Gastrocnemius medialis (tissue), 4 donors: ENCODE results near the gene MSMO1. TPM values are rescaled to one million over a fixed set of nuclear protein-coding genes. Genes with fewer than 3 reads are reported as not detected.

Source experiments
- ATAC-seq, 2 donors: fragments of 150-250 bp; one replicate each; pipeline ENCODE4 v1.9.1; 2016
- DNase-seq, 2 donors: peaks; one replicate each; pipeline ENCODE4 v3.0.0-alpha.2; 2019
- H3K27ac ChIP-seq, 4 donors: fragments of 200-600 bp; sonication (generic); 1 replicate in 1 of 4; 2 replicates in 3 of 4; pipeline ENCODE4 v1.5.1; 2016 to 2018; ENCODE audit warnings: mild to moderate bottlenecking in 2 of 4, moderate library complexity in 1 of 4
- H3K27me3 ChIP-seq, 3 donors: fragments of 200-600 bp; sonication (generic) in 2 of 3; 1 replicate in 1 of 3; 2 replicates in 2 of 3; pipeline versions ENCODE4 v1.5.1 to v1.6.0; 2016 to 2019; ENCODE audit warnings: mild to moderate bottlenecking in 1 of 3, moderate library complexity in 1 of 3
- H3K36me3 ChIP-seq, 2 donors: fragments of 200-600 bp; sonication (generic) in 1 of 2; one replicate each; pipeline ENCODE4 v1.5.1; 2017 to 2018
- H3K4me1 ChIP-seq, 2 donors: fragments of 200-600 bp; sonication (generic) in 1 of 2; one replicate each; pipeline ENCODE4 v1.5.1; 2016 to 2017; ENCODE audit warnings: mild to moderate bottlenecking in 2 of 2
- H3K4me3 ChIP-seq, 4 donors: fragments of 200-600 bp; sonication (generic) in 3 of 4; 1 replicate in 1 of 4; 2 replicates in 3 of 4; pipeline ENCODE4 v1.5.1; 2016 to 2019; ENCODE audit warnings: mild to moderate bottlenecking in 2 of 4
- H3K9me3 ChIP-seq, 3 donors: fragments of 200-600 bp; sonication (generic) in 2 of 3; 1 replicate in 1 of 3; 2 replicates in 2 of 3; pipeline ENCODE4 v1.5.1; 2016 to 2019
- POLR2A ChIP-seq, 2 donors: fragments of 450-650 bp; IDR thresholded peaks; one replicate each; pipeline ENCODE4 v1.6.1; 2017; ENCODE audit warnings: antibody characterized with exemption in 2 of 2, mild to moderate bottlenecking in 2 of 2, moderate library complexity in 2 of 2
- in situ Hi-C, 4 donors: fragments of 200-750 bp; cut with MboI; loops; one replicate each; pipeline versions ENCODE4 v1.15.0 to v1.8.0; 2017; ENCODE audit warnings: low sequenced_read_pairs in 4 of 4
- intact Hi-C: fragments of 100-400 bp; cut with DNase I; formaldehyde crosslinking; loops from one replicate; pipeline ENCODE4 v1.15.1; 2023; ENCODE audit warnings: low total_unique reads
- total RNA-seq, 4 donors: library from RNA; depleted of rRNA; stranded (reverse); fragments of >200 nt; gene quantifications; one replicate each; pipeline versions ENCODE4 v1.1.0 to v1.2.3, GENCODE V29; 2016
- TF ChIP-seq, protein P1 (sequence below), 5 experiments: fragments of 450-650 bp in 3 of 5; fragments of 200-600 bp in 2 of 5; sonication (generic) in 2 of 5; IDR thresholded peaks in 4 of 5; conservative IDR thresholded peaks in 1 of 5; 1 replicate in 4 of 5; 2 replicates in 1 of 5; pipeline ENCODE4 v1.5.1; 2016 to 2019; ENCODE audit warnings: antibody characterized with exemption in 5 of 5, mild to moderate bottlenecking in 3 of 5, moderate library complexity in 3 of 5

MSMO1 gene
- total RNA-seq, 4 donors from 2014 or later, result 3.9 to 7.7 (median 4.1) TPM

GRCh38 chr4:165378745-165379677 is 51.5 kb downstream of the MSMO1 start, which contains the start of gene CPE:
Gene CPE, plus strand, starts transcription at chr4:165379008. Its CDS starts 214 bp downstream, at chr4:165379222.
- H3K27me3 ChIP-seq, result peaks cover 0 to 12% (median 0%) of the 10 kb centered on the region in 3 donors

GRCh38 chr4:165379678-165380064 is 52.2 kb downstream of the MSMO1 start:
- in situ Hi-C loops (no loop called here), intact Hi-C loops (no loop called here)
- ATAC-seq, result no peak
- H3K4me1 ChIP-seq, result peaks cover 0 to 5% of the 10 kb centered on the region in 2 donors
- peak overlapping the region; percentile 39 to 61 (median 56) for H3K4me3 ChIP-seq
- H3K27me3 ChIP-seq, result peaks cover 0 to 12% (median 0%) of the 10 kb centered on the region in 3 donors
- no peaks in the 10 kb centered on the region for H3K9me3 ChIP-seq
- H3K36me3 ChIP-seq, result no peaks in the 10 kb centered on the region
- DNase-seq, result peak in 1 of 2 donors; percentile 13
- H3K27ac ChIP-seq, result peak overlapping the region; percentile 52 to 64 (median 57)
- no peak for TF ChIP-seq POLR2A (IDR thresholded peaks at IDR 0.05)
- TF ChIP-seq, protein P1, sequence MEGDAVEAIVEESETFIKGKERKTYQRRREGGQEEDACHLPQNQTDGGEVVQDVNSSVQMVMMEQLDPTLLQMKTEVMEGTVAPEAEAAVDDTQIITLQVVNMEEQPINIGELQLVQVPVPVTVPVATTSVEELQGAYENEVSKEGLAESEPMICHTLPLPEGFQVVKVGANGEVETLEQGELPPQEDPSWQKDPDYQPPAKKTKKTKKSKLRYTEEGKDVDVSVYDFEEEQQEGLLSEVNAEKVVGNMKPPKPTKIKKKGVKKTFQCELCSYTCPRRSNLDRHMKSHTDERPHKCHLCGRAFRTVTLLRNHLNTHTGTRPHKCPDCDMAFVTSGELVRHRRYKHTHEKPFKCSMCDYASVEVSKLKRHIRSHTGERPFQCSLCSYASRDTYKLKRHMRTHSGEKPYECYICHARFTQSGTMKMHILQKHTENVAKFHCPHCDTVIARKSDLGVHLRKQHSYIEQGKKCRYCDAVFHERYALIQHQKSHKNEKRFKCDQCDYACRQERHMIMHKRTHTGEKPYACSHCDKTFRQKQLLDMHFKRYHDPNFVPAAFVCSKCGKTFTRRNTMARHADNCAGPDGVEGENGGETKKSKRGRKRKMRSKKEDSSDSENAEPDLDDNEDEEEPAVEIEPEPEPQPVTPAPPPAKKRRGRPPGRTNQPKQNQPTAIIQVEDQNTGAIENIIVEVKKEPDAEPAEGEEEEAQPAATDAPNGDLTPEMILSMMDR (IDR thresholded peaks at IDR 0.05 in 4 of 5, conservative IDR thresholded peaks at IDR 0.05 in 1 of 5), result no peak

More at GRCh38 chr4:165378745-165379677, 51.5 kb downstream of the MSMO1 start, which contains the start of gene CPE:
- Histone ChIP-seq H3K9me3 (peaks cover 0 to 5% (median 0%) of the 10 kb centered on the region in 3 donors), H3K4me3 (peak within 1 kb of the TSS; percentile 39 to 61 (median 56)), H3K4me1 (peaks cover 0 to 5% of the 10 kb centered on the region in 2 donors), H3K27ac (peak within 1 kb of the TSS; percentile 52 to 64 (median 57)), H3K36me3 (no peaks in the 10 kb centered on the region)
- intact Hi-C loops, result no loop called here
- ATAC-seq, result peak; percentile 71 to 87
- peak; percentile 32 to 51 for DNase-seq
- in situ Hi-C loops, result no loop called here
- peak; percentile 27 to 44 for TF ChIP-seq POLR2A (IDR thresholded peaks at IDR 0.05)
- TF ChIP-seq, protein P1 (IDR thresholded peaks at IDR 0.05 in 4 of 5, conservative IDR thresholded peaks at IDR 0.05 in 1 of 5), result peak; percentile 15 to 48 (median 33)

DNA sequence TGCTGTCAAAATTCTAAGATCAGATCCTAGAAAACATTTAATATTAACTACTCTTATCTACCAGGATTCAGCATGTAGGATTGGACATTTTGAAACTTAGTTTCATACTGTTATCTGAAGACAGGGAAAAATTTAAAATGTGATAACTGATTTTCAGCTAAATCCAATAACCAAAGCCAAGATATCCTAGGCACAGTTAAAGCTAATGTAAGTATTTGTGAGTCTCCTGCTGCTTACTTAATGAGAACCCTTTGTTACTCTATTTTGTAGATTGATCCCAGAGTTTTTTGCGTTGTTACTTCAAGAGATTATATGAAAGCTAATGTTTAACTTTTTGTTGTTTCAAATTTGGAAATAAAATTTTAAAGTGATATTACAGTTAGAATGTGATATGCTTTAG is 53.3 kb downstream of the MSMO1 start:
- no peak overlapping the region for H3K4me3 ChIP-seq
- H3K36me3 ChIP-seq, result no peaks in the 10 kb centered on the region
- in situ Hi-C loops, result no loop called here
- DNase-seq (no peak), ATAC-seq (no peak)
- no peak for TF ChIP-seq POLR2A (IDR thresholded peaks at IDR 0.05)
- TF ChIP-seq, protein P1 (IDR thresholded peaks at IDR 0.05 in 4 of 5, conservative IDR thresholded peaks at IDR 0.05 in 1 of 5), result no peak
- peaks cover 0 to 12% (median 0%) of the 10 kb centered on the region in 3 donors for H3K27me3 ChIP-seq
- H3K27ac ChIP-seq, result peak overlapping the region in 2 of 4 donors; percentile 27 to 58
- intact Hi-C loops, result no loop called here
- no peaks in the 10 kb centered on the region for H3K9me3 ChIP-seq
- H3K4me1 ChIP-seq, result peaks cover 0 to 5% of the 10 kb centered on the region in 2 donors

GRCh38 chr4:165381821-165382373 is 54.4 kb downstream of the MSMO1 start:
- Histone ChIP-seq H3K36me3 (no peaks in the 10 kb centered on the region), H3K4me1 (peaks cover 0 to 5% of the 10 kb centered on the region in 2 donors), H3K27ac (peak overlapping the region in 1 of 4 donors; percentile 14), H3K27me3 (peaks cover 0 to 12% (median 0%) of the 10 kb centered on the region in 3 donors), H3K4me3 (no peak overlapping the region), H3K9me3 (no peaks in the 10 kb centered on the region)
- DNase-seq (no peak), ATAC-seq (no peak)
- intact Hi-C loops, result no loop called here
- TF ChIP-seq, protein P1 (IDR thresholded peaks at IDR 0.05 in 4 of 5, conservative IDR thresholded peaks at IDR 0.05 in 1 of 5), result no peak
- TF ChIP-seq POLR2A (IDR thresholded peaks at IDR 0.05), result no peak
- in situ Hi-C loops, result no loop called here
